Measurements from ENCODE around the gene TARS3. TPM values are rescaled to one million over a fixed set of nuclear protein-coding genes. Genes with fewer than 3 reads are reported as not detected.

The TARS3 gene
- total RNA-seq, 1 donor from 2014 or later, result 36.7 TPM

DNA sequence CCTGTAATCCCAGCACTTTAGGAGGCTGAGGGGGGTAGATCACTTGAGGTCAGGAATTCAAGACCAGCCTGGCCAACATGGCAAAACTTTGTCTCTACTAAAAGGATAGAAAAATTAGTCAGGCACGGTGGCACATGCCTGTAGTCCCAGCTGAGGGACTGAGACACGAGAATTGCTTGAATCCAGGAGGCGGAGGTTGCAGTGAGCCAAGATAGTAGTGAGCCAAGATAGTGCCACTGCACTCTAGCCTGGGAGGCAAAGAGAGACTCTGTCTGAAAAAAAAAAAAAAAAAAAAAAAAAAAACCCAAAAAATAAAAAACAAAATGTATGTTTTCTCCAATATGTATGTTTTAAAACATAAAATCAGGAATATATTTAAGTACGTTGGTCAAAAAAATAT lies 16.3 kb downstream of the TARS3 start:
- DNase-seq (ENCODE audit: low spot score in 2 of 2), result no peak
- FAIRE-seq, result no peak

DNA sequence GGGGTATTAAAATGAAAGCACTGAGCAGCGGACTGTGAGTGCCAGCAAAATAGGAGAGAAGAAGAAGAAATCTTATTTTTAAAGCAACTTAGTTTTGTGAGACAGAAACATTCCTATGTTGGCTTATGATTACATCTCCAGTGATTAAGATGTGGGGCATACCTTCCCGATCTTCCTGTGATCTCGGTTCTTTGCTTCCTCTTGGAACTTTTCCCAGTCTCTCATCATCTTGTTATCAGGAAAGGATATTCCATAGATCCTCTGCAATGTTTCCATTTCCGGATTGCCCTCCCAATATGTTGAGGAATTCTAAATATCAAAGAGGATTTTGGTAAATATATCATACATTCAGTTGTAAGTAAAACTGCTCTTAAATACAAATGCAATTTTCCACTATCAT lies 22.2 kb downstream of the TARS3 start:
- FAIRE-seq, result no peak

DNA sequence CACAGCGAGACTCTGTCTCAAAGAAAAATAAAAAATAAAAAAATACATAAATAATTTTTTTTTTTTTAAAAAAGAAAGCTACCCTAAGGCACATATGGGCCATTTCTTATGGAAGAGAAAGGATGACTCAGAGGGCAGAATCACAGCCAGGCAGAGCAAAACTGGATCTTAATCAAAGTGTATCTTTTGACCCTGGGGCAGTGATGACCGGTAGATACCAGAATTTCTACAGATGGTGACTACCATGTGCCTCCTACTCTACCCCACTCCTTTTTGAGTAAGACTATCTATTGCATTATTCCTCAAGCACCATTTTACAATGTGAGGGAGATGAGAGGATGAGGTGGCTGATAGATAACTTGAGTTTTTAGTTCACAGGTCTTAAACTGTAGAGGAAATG lies 26.0 kb downstream of the TARS3 start:
- DNase-seq (ENCODE audit: low spot score in 2 of 2) (no peak), FAIRE-seq (no peak)

More for the DNA sequence above, 22.2 kb downstream of the TARS3 start:
- DNase-seq (ENCODE audit: low spot score in 2 of 2), result no peak

DNA sequence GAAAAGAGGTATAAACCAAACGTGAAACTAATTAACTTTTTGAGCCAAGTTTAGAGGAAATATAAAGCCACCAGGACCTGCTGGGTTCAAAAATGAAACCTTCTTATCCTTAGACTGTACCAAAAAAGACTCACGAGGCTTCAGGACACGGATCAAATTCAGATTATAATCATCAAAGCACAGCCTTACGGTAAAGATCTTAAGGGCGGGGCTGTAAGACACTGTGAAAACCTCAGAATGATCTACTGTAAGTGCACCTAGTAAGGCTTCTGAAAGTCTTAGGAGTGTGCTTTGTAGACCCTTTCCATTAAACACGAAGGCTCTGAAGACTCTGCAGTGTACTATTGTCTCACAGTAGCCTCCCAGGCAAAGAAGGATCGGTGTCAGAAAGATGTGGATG lies 26.8 kb downstream of the TARS3 start:
- no peak for DNase-seq (ENCODE audit: low spot score in 2 of 2)
- FAIRE-seq, result no peak

DNA sequence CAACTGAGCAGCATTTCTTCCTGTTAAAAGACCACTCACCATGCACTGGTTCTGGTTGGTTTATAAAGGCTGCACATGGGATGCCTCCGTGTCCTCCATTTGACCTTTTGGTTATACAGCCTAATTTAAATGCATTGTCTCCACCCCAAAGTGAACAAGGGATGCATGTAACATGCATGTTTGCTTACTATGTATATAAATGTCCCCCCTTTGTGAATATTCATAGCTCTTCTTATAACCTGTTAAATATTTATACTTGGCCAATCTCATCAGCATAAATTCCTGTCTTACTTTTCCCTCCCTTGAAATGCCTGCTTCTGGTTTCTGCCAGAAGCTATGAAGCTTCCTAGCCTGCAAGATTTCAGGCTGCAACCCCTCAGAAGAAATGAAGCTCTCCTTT lies 27.4 kb downstream of the TARS3 start:
- FAIRE-seq (no peak), DNase-seq (ENCODE audit: low spot score in 2 of 2) (no peak)

DNA sequence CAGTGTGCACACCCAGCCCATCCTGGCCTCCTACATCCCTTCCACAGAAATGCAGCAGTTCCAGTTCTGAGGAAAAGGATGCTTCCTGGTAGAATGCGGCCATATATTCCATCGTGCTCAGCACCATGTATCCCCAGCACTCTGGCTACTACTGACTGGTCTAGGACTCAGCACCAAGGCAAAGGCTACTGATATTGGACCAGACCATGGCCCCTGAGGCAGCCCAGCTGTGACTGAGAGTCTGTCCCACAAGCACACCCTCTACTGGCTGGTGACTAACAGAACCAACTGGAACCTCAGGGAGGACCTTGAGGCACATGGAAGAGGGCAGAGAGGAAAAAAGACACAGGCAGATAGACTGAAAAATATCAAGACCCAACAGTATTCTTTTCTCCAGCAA lies 30.0 kb downstream of the TARS3 start:
- FAIRE-seq, result no peak
- no peak for DNase-seq (ENCODE audit: low spot score in 2 of 2)

DNA sequence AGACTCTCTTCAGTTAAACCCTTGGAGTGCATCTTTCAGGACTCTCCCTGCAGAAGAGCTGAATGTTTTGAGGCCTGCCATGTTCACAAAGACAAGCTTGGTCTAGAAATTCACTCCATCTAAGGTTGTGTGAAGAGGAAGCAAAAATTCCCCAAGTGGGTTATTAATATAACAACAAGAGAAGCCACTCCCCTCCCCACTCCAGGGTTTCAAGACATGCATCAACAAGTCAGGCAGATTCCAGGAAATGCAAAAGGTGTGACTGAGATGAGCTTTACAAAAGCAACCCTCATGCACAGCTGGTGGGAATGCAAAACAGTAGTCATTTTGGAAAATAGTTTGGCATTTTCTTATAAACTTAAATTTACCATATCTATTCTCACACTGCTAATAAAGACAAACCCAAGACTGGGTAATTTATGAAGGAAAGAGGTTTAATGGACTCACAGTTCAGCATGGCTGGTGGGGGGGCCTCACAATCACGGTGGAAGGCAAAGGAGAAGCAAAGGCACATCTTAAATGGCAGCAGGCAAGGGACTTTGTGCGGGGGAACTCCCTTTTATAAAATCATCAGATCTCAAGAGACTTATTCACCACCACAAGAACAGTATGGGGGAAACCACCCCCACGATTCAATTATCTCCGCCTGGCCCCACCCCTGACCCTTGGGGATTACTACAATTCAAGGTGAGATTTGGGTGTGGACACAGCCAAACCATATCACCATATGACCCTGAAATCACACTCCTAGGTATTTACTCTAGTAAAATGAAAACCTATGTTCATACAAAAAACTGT lies 31.3 kb downstream of the TARS3 start:
- no peak for FAIRE-seq

DNA sequence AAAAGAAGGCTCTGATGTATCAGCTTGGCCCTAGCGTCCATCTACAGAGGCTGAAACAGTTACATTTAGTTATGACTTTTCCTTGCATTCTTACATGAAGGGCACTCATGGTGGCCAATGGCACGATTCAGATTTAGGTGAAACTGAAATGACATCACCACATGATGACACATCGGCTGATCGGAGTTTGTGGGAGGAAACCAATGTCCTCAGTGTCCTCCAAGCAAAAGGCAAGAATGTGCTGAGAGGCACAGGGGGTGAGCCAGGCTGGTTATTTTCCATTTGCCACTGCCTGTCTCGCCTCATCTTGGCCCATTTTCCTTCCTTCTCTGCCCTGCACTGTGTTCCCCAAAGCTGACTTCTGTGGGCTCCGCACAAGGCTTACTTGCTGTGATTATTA lies 34.4 kb downstream of the TARS3 start:
- DNase-seq (ENCODE audit: low spot score in 2 of 2) (no peak), FAIRE-seq (no peak)

More for the DNA sequence above, 31.3 kb downstream of the TARS3 start:
- DNase-seq (ENCODE audit: low spot score in 2 of 2), result no peak

DNA sequence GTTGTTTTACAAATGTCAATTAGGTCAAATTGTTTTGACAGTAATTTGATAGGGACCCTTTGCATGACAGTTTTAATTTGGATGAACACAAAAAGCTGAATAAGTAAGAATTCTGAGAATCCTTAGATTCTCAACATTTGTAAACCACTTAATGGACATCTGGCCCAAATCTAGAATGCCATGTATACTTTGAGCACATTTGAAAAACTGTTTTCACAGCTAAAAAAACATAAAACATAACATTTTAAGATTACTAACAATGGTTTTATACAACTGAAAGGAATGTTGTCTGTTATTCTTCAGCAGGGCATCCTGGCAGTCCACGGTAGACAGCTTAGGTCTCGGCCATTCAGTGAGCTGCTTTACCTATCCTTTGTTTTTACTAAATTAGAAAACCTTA lies 37.6 kb downstream of the TARS3 start:
- DNase-seq (ENCODE audit: low spot score in 2 of 2) (no peak), FAIRE-seq (no peak)

DNA sequence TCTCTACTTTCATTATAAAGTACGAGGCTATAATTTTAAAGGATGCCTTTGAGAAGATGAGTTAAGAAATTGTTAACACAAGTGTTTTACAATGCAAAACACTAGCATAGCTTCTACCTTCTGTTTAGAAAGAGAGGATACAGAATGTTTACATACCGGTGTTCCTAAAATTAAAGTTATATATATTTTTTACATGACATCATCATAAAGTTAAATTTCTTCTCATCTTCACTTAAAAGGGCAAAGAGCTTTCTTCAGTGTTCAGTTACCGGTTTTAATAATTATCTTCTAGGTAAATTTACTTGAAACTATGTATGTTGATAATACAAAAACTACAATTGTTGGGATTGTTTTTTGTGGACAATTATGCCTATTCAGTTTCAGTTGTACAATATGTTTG lies 39.4 kb downstream of the TARS3 start:
- no peak for FAIRE-seq
- no peak for DNase-seq (ENCODE audit: low spot score in 2 of 2)

DNA sequence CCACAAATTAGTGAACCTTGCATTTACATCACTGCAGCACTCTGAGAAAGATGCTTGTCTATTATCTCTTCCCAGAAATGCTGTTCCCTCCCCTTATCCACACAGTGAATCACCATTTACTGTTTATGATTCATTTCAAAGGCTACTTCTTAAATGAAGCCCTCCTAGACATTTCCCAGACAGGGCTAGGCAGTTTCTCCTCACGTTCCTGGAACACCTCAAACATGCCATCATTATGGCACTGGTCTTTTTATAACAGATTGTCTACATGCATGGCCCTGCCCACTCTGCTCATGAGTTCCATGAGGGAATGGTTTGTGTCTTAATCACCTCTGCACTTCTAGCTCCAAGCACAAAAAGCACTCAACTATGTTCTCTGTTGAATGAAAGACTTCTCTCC lies 39.9 kb downstream of the TARS3 start:
- FAIRE-seq (no peak), DNase-seq (ENCODE audit: low spot score in 2 of 2) (no peak)

DNA sequence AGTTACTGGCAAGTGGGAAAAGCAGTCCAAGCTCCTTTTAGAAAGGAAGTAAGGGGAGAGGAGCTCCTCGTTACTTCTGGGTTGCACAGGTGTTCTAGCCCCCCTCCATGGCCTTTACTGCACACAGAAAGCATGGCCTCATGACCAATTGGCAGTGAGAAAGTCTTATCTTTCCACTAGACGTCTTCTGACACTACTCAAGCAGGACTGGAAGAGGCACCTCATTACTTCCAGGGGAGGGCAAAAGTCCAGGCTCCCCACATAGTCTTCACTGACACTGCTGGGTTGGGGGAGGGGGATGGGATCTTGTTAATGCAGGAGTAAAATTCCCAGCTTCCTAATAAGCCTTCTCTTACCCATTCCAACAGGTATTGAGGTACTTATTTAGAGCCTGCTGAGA lies 44.5 kb downstream of the TARS3 start:
- DNase-seq (ENCODE audit: low spot score in 2 of 2) (no peak), FAIRE-seq (no peak)

DNA sequence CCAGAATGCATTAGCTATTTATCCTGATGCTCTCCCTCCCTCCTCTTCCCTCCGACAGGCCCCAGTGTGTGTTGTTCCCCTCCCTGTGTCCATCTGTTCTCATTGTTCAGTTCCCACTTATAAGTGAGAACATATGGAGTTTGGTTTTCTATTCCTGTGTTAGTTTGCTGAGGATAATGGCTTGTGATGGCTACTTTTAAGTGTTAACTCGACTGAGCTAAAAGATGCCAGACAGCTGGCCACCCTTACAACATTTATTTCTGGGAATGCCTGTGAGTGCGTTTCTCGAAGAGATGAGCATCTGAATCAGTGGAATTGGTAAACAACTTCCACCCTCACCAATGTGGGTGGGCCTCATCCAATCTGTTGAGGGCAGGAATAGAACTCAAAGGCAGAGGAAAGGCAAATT lies 47.3 kb downstream of the TARS3 start:
- FAIRE-seq (no peak), DNase-seq (ENCODE audit: low spot score in 2 of 2) (no peak)

DNA sequence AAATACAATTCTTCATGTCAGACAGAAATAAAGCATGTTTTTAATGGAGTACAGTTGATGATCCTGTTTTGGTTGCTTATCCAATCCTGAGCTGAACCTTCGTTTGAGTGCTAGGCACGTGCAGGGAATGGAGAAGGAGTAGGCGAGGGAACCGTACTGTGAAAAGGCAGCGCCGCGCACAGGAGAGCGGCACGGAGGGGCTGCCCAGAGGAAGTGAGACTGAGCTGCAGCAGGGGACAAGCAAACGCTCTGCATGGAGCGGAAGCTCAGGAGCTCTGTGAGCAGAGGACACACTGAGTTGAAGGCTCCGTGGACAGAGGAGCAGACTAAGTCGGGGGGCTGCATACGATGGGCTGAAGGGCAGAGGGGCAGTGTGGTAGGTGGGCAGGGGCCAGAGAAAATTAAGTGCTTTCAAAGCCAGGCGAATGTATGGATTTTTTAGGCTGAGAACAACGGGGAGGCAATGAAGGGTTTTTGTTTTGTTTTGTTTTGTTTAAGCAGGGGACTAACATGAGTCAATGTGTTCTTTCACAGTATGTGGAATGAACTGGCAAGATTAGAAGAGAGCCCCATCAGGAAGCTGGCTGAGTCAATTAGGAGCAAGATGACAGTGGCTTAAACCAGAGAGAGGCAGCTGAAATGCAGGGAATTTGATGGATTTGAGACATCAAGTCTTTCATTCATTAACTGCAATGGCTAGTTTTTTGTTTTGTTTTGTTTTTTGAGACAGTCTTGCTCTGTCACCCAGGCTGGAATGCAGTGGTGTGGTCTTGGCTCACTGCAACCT lies 48.3 kb downstream of the TARS3 start:
- DNase-seq (ENCODE audit: low spot score in 2 of 2) (peak in 1 of 2 donors; percentile 29), FAIRE-seq (no peak)

DNA sequence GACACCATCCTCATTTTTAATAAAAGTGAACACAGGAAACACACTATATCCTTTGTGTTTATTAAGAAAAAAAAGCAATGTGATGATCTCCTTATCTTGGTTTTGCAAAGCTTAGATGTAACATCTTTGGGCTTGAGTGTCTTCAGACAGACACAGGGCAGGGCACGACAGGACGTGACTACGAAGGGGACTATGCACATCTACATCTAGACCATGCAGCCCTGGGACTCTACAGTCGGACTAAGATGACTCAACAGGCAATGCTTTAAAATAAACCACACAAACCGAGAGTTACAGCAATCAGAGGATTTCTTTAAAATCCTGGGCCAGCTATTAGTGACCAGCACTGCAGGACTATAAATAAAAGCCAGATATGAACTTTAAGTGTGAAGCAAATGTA lies 49.3 kb downstream of the TARS3 start:
- FAIRE-seq, result no peak

DNA sequence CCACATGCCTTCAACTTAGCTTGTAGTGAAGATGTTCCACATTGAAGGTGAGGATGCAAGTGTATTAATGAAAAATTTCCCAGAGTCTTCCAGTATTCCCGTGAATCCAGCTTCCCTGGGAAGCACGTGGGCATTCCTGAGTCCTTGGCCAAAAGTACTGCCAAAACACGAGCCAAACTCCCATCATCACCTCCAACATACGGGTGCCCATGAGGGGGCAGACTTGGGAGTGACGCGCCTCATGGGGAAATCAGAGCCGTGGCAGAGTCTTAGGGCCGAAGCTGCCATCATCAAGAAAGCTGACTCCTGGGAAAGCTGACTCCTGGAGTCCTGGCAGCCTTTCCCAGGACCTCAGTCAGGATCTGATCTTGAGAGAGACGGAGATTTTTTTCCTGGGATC lies 52.0 kb downstream of the TARS3 start:
- no peak for DNase-seq (ENCODE audit: low spot score in 2 of 2)
- no peak for FAIRE-seq

More for the DNA sequence above, 49.3 kb downstream of the TARS3 start:
- no peak for DNase-seq (ENCODE audit: low spot score in 2 of 2)

DNA sequence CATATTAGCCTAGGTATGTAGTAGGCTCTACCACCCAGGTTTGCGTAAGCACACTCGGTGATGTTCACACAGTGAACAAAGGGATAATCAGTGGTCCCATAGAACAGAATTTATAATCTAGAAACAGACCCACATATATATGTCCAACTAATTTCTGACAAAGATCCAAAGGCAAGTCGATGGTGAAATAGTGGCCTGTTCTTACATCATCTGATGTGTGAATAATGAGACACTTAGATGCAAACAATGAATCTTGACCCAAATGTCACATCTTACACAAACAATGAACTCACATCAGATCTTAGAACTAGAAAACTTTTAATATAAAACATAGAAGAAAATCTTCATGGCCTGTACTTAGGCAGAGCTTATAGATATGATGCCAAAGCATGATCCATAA lies 54.5 kb downstream of the TARS3 start:
- no peak for DNase-seq (ENCODE audit: low spot score in 2 of 2)
- no peak for FAIRE-seq

DNA sequence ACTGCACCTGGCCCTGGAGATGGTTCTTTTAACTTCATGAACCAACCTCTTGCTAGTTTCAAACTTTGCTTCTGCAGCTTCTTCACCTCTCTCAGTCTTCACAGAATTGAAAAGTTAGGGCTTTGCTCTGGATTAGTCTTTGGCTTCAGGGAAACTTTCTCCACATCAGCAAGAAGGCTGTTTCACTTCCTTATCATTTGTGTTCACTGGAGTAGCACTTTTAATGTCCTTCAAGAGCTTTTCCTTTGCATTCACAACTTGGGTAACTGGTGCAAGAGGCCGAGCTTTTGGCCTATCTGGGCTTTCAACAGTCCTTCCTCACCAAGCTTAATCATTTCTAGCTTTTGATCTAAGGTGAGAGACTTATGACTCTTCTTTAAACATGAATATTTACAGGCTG lies 56.4 kb downstream of the TARS3 start:
- FAIRE-seq, result no peak

DNA sequence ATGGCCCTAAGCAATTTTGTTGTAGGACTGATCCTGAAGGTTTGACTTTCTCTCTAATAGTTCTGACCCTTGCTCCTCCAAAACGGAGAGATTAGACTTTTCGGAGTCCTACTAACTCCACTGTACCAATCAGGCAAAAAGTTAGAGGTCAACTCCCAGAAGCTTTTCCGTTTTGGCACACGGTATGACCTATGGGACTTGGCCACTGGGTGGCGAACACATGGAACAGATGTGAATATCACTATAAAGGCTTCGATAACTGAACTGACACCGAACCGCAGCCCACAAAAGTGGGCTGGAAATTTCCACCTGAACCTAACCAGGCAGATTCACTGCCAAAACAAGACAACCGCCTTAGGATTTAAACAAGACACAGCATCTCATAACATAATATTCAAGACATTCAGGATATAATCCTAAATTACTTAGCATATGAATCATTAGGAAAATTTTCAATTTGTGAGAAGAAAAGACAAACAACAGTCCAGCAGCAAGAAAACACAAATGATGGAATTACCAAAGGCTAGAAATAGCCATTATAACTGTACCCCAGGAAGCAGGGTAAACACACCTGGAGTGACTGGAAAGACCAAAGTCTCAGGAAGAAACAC lies 59.9 kb downstream of the TARS3 start:
- DNase-seq (ENCODE audit: low spot score in 2 of 2) (no peak), FAIRE-seq (no peak)

More for the DNA sequence above, 56.4 kb downstream of the TARS3 start:
- no peak for DNase-seq (ENCODE audit: low spot score in 2 of 2)

DNA sequence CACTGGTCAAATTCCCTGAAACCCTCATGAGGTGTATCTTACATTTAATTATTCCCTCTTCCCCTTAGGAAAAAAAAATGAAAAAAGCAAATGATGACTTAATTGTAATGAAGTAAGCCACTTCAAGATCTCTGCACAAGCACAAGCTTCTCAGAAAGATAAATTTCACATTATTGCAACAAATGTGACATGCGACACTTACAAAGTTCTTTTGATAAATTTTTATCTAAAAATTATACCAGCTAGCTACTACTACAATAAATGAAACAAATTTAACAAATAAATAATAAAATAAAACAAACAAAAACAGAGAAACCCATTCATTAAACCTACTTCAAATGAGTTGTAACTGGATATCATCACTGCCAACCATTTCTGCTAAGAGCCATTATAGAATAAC lies 62.1 kb downstream of the TARS3 start:
- DNase-seq (ENCODE audit: low spot score in 2 of 2) (no peak), FAIRE-seq (no peak)

DNA sequence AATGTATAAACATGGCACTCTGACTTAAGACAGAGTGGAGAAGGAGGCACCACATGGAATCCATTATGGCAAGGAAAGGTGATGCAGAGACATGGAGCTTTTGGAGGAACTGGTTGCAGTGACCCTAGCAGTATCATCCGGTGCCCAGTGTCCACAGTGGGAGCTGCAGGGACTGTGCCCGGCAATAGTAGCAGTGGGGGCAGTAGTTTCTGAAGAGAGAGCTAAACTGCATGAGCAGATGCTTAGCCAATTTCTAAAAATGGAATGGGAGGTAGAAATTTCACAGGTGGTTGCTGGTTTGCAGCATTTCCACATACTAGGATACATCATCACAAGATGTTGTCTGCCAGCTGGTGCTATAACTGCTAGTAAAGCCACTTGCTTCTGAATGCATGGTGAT lies 64.3 kb downstream of the TARS3 start:
- FAIRE-seq (no peak), DNase-seq (ENCODE audit: low spot score in 2 of 2) (no peak)

Measured in frontal cortex (tissue), 4 donors.